ENCODE results near the gene CHCHD1. TPM values are rescaled to one million over a fixed set of nuclear protein-coding genes. Genes with fewer than 3 reads are reported as not detected.

CHCHD1 gene
- total RNA-seq, 2 experiments from 2014 or later: 33.0 to 35.3 TPM

DNA sequence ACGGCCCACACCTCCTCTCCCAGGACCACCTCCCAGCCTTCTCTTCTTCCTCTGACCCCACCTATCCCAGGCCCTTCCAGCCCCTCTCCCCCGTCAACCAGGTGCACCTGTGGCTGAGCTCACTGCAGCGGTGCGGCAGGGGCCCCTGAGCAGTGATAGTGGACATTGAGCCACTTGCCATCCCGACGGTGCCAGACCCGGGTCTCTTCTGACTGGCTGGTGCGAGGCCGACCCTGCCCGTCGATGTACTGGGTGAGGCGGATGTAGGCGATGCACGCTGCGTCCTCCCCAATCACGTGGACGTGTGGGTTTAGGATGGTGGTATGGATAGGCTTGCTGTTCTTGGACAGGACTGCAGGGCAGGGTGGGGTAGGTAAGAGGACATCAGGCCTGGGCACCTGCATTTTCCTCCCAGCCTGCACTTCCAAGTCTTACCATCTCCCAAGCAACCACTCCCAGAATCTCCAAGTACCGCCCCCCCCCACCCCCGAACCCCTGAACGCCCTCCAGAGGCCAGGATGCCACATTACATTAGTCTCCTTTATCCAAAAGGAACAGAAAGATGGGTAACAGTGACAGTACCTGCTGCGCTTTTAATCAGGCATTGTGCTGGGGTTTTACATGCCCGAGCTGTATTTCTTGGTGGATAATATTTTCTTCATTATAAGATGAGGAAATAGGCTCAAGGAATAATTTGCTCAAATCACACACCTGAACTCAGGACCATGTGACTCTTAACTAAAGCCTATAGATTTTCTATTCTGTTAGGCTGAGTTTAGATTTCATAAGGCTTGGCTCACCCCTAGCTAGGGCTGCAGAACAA lies 33.3 kb downstream of the CHCHD1 start:
- POLR2A ChIA-PET: no interaction called here
- Mint-ChIP-seq H3K36me3 (ENCODE audit: low read depth) (peaks cover 45% of the 10 kb centered on the region), H3K4me1 (ENCODE audit: low read depth) (peaks cover 10% of the 10 kb centered on the region), H3K27me3 (ENCODE audit: low read depth) (no peaks in the 10 kb centered on the region), H3K4me3 (no peak overlapping the region), H3K9me3 (ENCODE audit: insufficient read depth) (no peaks in the 10 kb centered on the region), H3K27ac (no peak overlapping the region)
- no peak for DNase-seq
- CTCF ChIA-PET: interaction anchor here (0.9 to 2.7 kb wide), 4 partner anchors 15 to 65 kb away, joined by 3 to 11 read pairs (median 4); a partner anchor contains a TSS
- ATAC-seq: no peak

DNA sequence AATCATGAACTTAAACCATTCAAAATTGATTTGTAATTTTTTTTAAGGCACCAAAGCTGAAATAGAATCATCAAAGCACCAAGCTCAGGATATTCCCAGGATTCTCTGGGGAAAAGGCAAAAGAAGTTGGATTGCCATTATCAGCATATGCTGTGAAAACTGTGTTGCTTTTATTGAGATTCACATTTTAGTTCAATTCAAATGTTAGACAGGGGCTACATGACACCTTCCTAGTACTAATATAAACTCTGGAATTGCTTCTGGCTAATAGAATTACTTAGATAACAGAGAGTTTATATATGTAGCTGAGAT lies 33.8 kb downstream of the CHCHD1 start:
- no peak for ATAC-seq
- peaks cover 42% of the 10 kb centered on the region for H3K36me3 Mint-ChIP-seq (ENCODE audit: low read depth)
- no peak overlapping the region for H3K4me3 Mint-ChIP-seq
- H3K27ac Mint-ChIP-seq: no peak overlapping the region
- CTCF ChIA-PET: interaction anchor here (0.9 to 2.7 kb wide), 4 partner anchors 14 to 64 kb away, joined by 3 to 11 read pairs (median 4); a partner anchor contains a TSS
- H3K9me3 Mint-ChIP-seq (ENCODE audit: insufficient read depth): no peaks in the 10 kb centered on the region
- no peaks in the 10 kb centered on the region for H3K27me3 Mint-ChIP-seq (ENCODE audit: low read depth)
- no peak for DNase-seq
- peaks cover 6% of the 10 kb centered on the region for H3K4me1 Mint-ChIP-seq (ENCODE audit: low read depth)
- POLR2A ChIA-PET: no interaction called here

- CTCF ChIA-PET: interaction anchor here (0.8 kb wide), 1 partner anchor 35 kb away, joined by 3 read pairs; the partner anchor contains the start of gene CHCHD1
Observed at GRCh38 chr10:73816917-73817729, 35.3 kb downstream of the CHCHD1 start.

DNA sequence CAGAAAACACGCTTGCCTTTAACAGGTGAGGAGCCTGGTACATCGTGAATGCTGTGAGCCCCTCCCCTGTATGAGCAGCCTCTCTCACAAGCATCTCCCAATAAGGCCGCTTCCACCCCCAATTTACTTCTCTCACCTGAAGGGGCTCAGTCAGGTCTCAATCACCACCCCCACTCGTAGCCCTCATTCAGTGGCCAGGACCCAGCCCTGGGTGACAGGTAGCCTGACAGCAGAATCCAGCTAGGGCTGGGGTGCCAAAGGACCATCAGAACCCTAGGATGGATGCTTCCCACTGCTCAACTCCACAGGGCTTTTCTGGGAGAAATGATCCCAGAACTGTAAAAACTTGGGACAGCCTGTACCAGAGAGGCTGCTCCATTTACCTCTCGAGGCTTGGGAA lies 36.0 kb downstream of the CHCHD1 start:
- DNase-seq (no peak), ATAC-seq (no peak)
- Mint-ChIP-seq H3K4me3 (no peak overlapping the region), H3K36me3 (ENCODE audit: low read depth) (peaks cover 46% of the 10 kb centered on the region), H3K9me3 (ENCODE audit: insufficient read depth) (no peaks in the 10 kb centered on the region), H3K27me3 (ENCODE audit: low read depth) (no peaks in the 10 kb centered on the region), H3K4me1 (ENCODE audit: low read depth) (no peaks in the 10 kb centered on the region), H3K27ac (peak overlapping the region; percentile 15)
- CTCF ChIA-PET: interaction anchor here (1.3 kb wide), 1 partner anchor 62 kb away, joined by 5 read pairs; no protein-coding TSS in a partner anchor
- POLR2A ChIA-PET: no interaction called here

More at GRCh38 chr10:73816917-73817729, 35.3 kb downstream of the CHCHD1 start:
- Mint-ChIP-seq H3K4me1 (ENCODE audit: low read depth) (peaks cover 4% of the 10 kb centered on the region), H3K27me3 (ENCODE audit: low read depth) (no peaks in the 10 kb centered on the region), H3K4me3 (no peak overlapping the region), H3K9me3 (ENCODE audit: insufficient read depth) (no peaks in the 10 kb centered on the region), H3K36me3 (ENCODE audit: low read depth) (peaks cover 47% of the 10 kb centered on the region), H3K27ac (peak overlapping the region; percentile 48)
- DNase-seq (no peak), ATAC-seq (no peak)
- POLR2A ChIA-PET: no interaction called here

- Mint-ChIP-seq H3K4me3 (no peak overlapping the region), H3K27ac (no peak overlapping the region)
- POLR2A ChIA-PET: no interaction called here
Observed at GRCh38 chr10:73818402-73818801, 36.6 kb downstream of the CHCHD1 start.

DNA sequence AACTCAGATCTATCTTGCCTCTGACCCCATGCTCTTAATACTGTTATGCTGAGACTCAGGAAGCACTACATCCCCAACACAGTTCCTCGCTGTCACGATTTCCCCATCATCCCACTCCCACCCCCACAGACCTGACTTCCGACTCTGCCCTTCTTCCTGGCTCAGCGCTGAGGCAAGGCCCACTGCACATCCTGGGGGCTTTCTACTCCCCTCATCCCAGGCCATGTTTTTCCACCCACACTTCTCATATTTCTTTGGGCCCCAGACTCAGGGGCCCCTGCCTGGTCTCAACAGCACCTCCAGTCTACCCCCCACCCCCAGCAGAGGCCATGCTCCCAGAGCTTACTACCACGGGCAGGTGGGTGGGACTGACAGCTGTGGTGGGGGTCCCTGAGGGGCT lies 37.2 kb downstream of the CHCHD1 start:
- Mint-ChIP-seq H3K9me3 (ENCODE audit: insufficient read depth) (no peaks in the 10 kb centered on the region), H3K27ac (no peak overlapping the region), H3K4me3 (no peak overlapping the region), H3K36me3 (ENCODE audit: low read depth) (peaks cover 38% of the 10 kb centered on the region), H3K4me1 (ENCODE audit: low read depth) (no peaks in the 10 kb centered on the region), H3K27me3 (ENCODE audit: low read depth) (no peaks in the 10 kb centered on the region)
- DNase-seq: no peak
- ATAC-seq: no peak
- POLR2A ChIA-PET: interaction anchor here (0.6 kb wide), 1 partner anchor 49 kb away, joined by 3 read pairs; no protein-coding TSS in a partner anchor
- CTCF ChIA-PET: interaction anchor here (1.3 kb wide), 1 partner anchor 61 kb away, joined by 5 read pairs; no protein-coding TSS in a partner anchor

More at GRCh38 chr10:73818402-73818801, 36.6 kb downstream of the CHCHD1 start:
- no peaks in the 10 kb centered on the region for H3K9me3 Mint-ChIP-seq (ENCODE audit: insufficient read depth)
- CTCF ChIA-PET: interaction anchor here (1.3 kb wide), 1 partner anchor 62 kb away, joined by 5 read pairs; no protein-coding TSS in a partner anchor
- no peaks in the 10 kb centered on the region for H3K27me3 Mint-ChIP-seq (ENCODE audit: low read depth)
- no peaks in the 10 kb centered on the region for H3K4me1 Mint-ChIP-seq (ENCODE audit: low read depth)
- no peak for DNase-seq
- no peak for ATAC-seq
- peaks cover 41% of the 10 kb centered on the region for H3K36me3 Mint-ChIP-seq (ENCODE audit: low read depth)

GRCh38 chr10:73819513-73820093 lies 37.8 kb downstream of the CHCHD1 start:
- no peak overlapping the region for H3K4me3 Mint-ChIP-seq
- H3K9me3 Mint-ChIP-seq (ENCODE audit: insufficient read depth): no peaks in the 10 kb centered on the region
- H3K27me3 Mint-ChIP-seq (ENCODE audit: low read depth): no peaks in the 10 kb centered on the region
- ATAC-seq: peak; percentile 16
- H3K4me1 Mint-ChIP-seq (ENCODE audit: low read depth): no peaks in the 10 kb centered on the region
- POLR2A ChIA-PET: interaction anchor here (0.6 to 0.7 kb wide), 2 partner anchors 48 to 767 kb away, joined by 3 to 4 read pairs; no protein-coding TSS in a partner anchor
- peaks cover 41% of the 10 kb centered on the region for H3K36me3 Mint-ChIP-seq (ENCODE audit: low read depth)
- no peak for DNase-seq
- H3K27ac Mint-ChIP-seq: no peak overlapping the region
- CTCF ChIA-PET: interaction anchor here (1.3 kb wide), 1 partner anchor 60 kb away, joined by 5 read pairs; no protein-coding TSS in a partner anchor

DNA sequence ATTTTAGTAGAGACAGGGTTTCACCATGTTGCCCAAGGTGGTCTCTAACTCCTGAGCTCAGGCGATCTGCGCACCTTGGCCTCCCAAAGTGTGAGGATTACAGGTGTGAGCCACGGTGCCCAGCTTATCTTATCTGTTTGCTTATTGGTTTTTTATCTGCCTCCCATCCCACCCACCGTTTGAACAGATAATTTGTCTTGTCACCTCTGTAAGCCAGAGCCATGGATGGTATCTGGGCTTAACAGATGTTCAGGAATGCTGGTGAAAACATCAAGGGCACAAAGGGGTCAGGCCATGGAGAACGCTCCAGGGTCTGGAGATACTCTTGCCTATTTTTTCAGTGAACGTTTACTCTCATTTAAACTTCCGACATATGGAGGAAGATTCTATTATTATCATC lies 41.5 kb downstream of the CHCHD1 start:
- DNase-seq: no peak
- POLR2A ChIA-PET: no interaction called here
- no peaks in the 10 kb centered on the region for H3K4me1 Mint-ChIP-seq (ENCODE audit: low read depth)
- ATAC-seq: no peak
- H3K36me3 Mint-ChIP-seq (ENCODE audit: low read depth): peaks cover 31% of the 10 kb centered on the region
- no peaks in the 10 kb centered on the region for H3K27me3 Mint-ChIP-seq (ENCODE audit: low read depth)
- no peak overlapping the region for H3K4me3 Mint-ChIP-seq
- CTCF ChIA-PET: interaction anchor here (2.1 kb wide), 1 partner anchor 56 kb away, joined by 4 read pairs; no protein-coding TSS in a partner anchor
- no peaks in the 10 kb centered on the region for H3K9me3 Mint-ChIP-seq (ENCODE audit: insufficient read depth)
- no peak overlapping the region for H3K27ac Mint-ChIP-seq

DNA sequence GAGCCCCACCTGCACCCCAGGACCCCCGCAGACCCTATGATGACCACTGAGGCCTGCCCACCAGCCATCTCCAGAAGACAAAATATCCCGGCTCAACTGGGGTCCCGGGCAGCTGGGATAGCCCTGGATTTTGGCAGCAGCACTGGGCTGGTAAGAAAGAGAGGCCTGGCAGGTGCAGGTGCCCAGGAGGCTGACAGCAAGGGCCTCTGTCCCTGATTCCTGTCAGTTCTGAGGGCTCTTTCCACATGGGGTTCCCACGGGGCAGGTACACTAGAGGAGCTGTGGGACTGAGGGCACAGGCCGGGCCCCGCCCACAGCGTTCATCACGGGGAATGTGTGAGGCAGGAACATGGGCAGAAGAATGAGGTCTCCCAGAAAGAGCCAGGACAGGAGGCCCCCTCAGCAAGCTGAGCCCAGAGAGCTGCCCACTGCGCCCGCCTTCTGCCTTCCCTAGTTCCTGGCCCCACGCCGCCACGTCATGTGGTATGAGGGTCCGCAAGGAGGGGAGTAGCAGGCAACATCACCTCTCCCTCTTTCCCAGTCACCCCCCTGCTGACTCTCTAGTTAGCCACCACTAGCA lies 42.4 kb downstream of the CHCHD1 start:
- ChIA-PET CTCF (interaction anchor here (1.4 to 2.1 kb wide), 2 partner anchors 56 kb away, joined by 3 to 4 read pairs; no protein-coding TSS in a partner anchor), POLR2A (no interaction called here)
- peaks cover 31% of the 10 kb centered on the region for H3K36me3 Mint-ChIP-seq (ENCODE audit: low read depth)
- no peaks in the 10 kb centered on the region for H3K4me1 Mint-ChIP-seq (ENCODE audit: low read depth)
- H3K4me3 Mint-ChIP-seq: no peak overlapping the region
- DNase-seq (no peak), ATAC-seq (no peak)
- H3K27ac Mint-ChIP-seq: no peak overlapping the region
- H3K27me3 Mint-ChIP-seq (ENCODE audit: low read depth): no peaks in the 10 kb centered on the region
- H3K9me3 Mint-ChIP-seq (ENCODE audit: insufficient read depth): no peaks in the 10 kb centered on the region

GRCh38 chr10:73827346-73828089 lies 45.7 kb downstream of the CHCHD1 start:
- POLR2A ChIA-PET: no interaction called here
- H3K9me3 Mint-ChIP-seq (ENCODE audit: insufficient read depth): no peaks in the 10 kb centered on the region
- peaks cover 21% of the 10 kb centered on the region for H3K36me3 Mint-ChIP-seq (ENCODE audit: low read depth)
- DNase-seq (no peak), ATAC-seq (no peak)
- CTCF ChIA-PET: no interaction called here
- H3K27me3 Mint-ChIP-seq (ENCODE audit: low read depth): no peaks in the 10 kb centered on the region
- H3K4me3 Mint-ChIP-seq: no peak overlapping the region
- H3K4me1 Mint-ChIP-seq (ENCODE audit: low read depth): no peaks in the 10 kb centered on the region
- H3K27ac Mint-ChIP-seq: no peak overlapping the region

- Mint-ChIP-seq H3K27me3 (ENCODE audit: low read depth) (no peaks in the 10 kb centered on the region), H3K36me3 (ENCODE audit: low read depth) (peaks cover 20% of the 10 kb centered on the region), H3K27ac (no peak overlapping the region), H3K4me1 (ENCODE audit: low read depth) (no peaks in the 10 kb centered on the region), H3K9me3 (ENCODE audit: insufficient read depth) (no peaks in the 10 kb centered on the region), H3K4me3 (no peak overlapping the region)
- POLR2A ChIA-PET: no interaction called here
- ATAC-seq (no peak), DNase-seq (no peak)
- CTCF ChIA-PET: no interaction called here
Observed at GRCh38 chr10:73828161-73828560, 46.3 kb downstream of the CHCHD1 start.
